Hepatocyte (in vitro differentiated cells): ENCODE measurements around the gene BMP7. TPM values are rescaled to one million over a fixed set of nuclear protein-coding genes. Genes with fewer than 3 reads are reported as not detected.
"Not testable (repeated sequence)": the region's sequence is repeated elsewhere in the genome, so short reads cannot be mapped to it uniquely, and the experiment has no call there.

Experiments used
- DNase-seq: peaks from one replicate; pipeline ENCODE4 v3.0.0-alpha.2; 2016; ENCODE audit warnings: low spot score
- H2AFZ ChIP-seq: fragments of 200-600 bp; sonication (generic); 2 replicates; pipeline ENCODE4 v1.6.0; 2016; ENCODE audit warnings: antibody characterized with exemption, mild to moderate bottlenecking
- H3K27ac ChIP-seq: fragments of 200-600 bp; sonication (generic); 2 replicates; pipeline ENCODE4 v1.5.1; 2016; ENCODE audit warnings: mild to moderate bottlenecking
- H3K27me3 ChIP-seq: fragments of 200-600 bp; sonication (generic); 2 replicates; pipeline ENCODE4 v1.6.1; 2016
- H3K36me3 ChIP-seq: fragments of 200-600 bp; sonication (generic); replicated peaks from 2 replicates; pipeline ENCODE4 v1.5.1; 2016; ENCODE audit warnings: low read depth; ENCODE audit not compliant: insufficient read depth
- H3K4me1 ChIP-seq: fragments of 200-600 bp; sonication (generic); 2 replicates; pipeline ENCODE4 v1.5.1; 2016; ENCODE audit warnings: mild to moderate bottlenecking, moderate library complexity; ENCODE audit not compliant: insufficient read depth
- H3K4me2 ChIP-seq: fragments of 200-600 bp; sonication (generic); 2 replicates; pipeline ENCODE4 v1.6.0; 2016
- H3K4me3 ChIP-seq: fragments of 200-600 bp; sonication (generic); 2 replicates; pipeline ENCODE4 v1.5.1; 2016; ENCODE audit warnings: mild to moderate bottlenecking
- H3K79me2 ChIP-seq: fragments of 200-600 bp; sonication (generic); 2 replicates; pipeline ENCODE4 v1.6.0; 2017; ENCODE audit warnings: mild to moderate bottlenecking
- H3K9me2 ChIP-seq: fragments of 200-600 bp; sonication (generic); replicated peaks from 2 replicates; pipeline ENCODE4 v1.6.0; 2017; ENCODE audit warnings: mild to moderate bottlenecking; ENCODE audit not compliant: insufficient read depth
- H3K9me3 ChIP-seq: fragments of 200-600 bp; sonication (generic); 2 replicates; pipeline ENCODE4 v1.5.1; 2016; ENCODE audit warnings: low read depth, mild to moderate bottlenecking
- H4K20me1 ChIP-seq: fragments of 200-600 bp; sonication (generic); 2 replicates; pipeline ENCODE4 v1.6.0; 2016; ENCODE audit warnings: mild to moderate bottlenecking; ENCODE audit not compliant: insufficient read depth, poor library complexity, severe bottlenecking
- EZH2 ChIP-seq: fragments of 200-600 bp; sonication (generic); IDR thresholded peaks from 2 replicates; pipeline ENCODE4 v1.6.1; 2016; ENCODE audit warnings: antibody characterized with exemption, mild to moderate bottlenecking, borderline replicate concordance
- EZH2phosphoT487 ChIP-seq: fragments of 200-600 bp; sonication (generic); IDR thresholded peaks from one replicate; pipeline ENCODE4 v1.6.1; 2018; ENCODE audit warnings: antibody characterized with exemption, mild to moderate bottlenecking, low read depth, moderate library complexity; ENCODE audit not compliant: unreplicated experiment, severe bottlenecking
- WGBS: methylation state at CpG from one replicate; pipeline ENCODE4 v1.1.6; 2016; ENCODE audit warnings: low lambda C conversion rate; ENCODE audit errors: missing lambda C conversion rate; 5-methylcytosine and 5-hydroxymethylcytosine counted together
- polyA plus RNA-seq: library from polyadenylated mRNA; unstranded; fragments of >200 nt; fragmentation: Nextera tagmentation; extraction: Ambion mirVana; gene quantifications from 2 replicates; pipeline ENCODE4 v1.2.1, GENCODE V29; 2016
- total RNA-seq: library from RNA; depleted of rRNA; stranded (reverse); fragments of >200 nt; gene quantifications from 2 replicates; pipeline ENCODE4 v1.2.3, GENCODE V29; 2014
- TF ChIP-seq, protein P1 (sequence below): fragments of 200-600 bp; sonication (generic); IDR thresholded peaks from 2 replicates; pipeline ENCODE4 v1.5.1; 2016; ENCODE audit warnings: antibody characterized with exemption, mild to moderate bottlenecking; ENCODE audit not compliant: poor library complexity

The BMP7 gene
- total and polyA plus RNA-seq, 2 experiments from 2014 or later = 9.1 to 14.8 TPM

GRCh38 chr20:57242414-57242813 lies 24.0 kb downstream of the BMP7 start:
- H3K79me2 ChIP-seq = peaks cover 29% of the 10 kb centered on the region
- no peak overlapping the region for H3K4me2 ChIP-seq
- DNase-seq = no peak
- no peaks in the 10 kb centered on the region for H3K9me3 ChIP-seq
- H3K4me3 ChIP-seq = no peak overlapping the region
- no peak overlapping the region for H3K27ac ChIP-seq
- no peak overlapping the region for H2AFZ ChIP-seq
- no peak for TF ChIP-seq EZH2
- TF ChIP-seq EZH2phosphoT487 = no peak
- TF ChIP-seq, protein P1, sequence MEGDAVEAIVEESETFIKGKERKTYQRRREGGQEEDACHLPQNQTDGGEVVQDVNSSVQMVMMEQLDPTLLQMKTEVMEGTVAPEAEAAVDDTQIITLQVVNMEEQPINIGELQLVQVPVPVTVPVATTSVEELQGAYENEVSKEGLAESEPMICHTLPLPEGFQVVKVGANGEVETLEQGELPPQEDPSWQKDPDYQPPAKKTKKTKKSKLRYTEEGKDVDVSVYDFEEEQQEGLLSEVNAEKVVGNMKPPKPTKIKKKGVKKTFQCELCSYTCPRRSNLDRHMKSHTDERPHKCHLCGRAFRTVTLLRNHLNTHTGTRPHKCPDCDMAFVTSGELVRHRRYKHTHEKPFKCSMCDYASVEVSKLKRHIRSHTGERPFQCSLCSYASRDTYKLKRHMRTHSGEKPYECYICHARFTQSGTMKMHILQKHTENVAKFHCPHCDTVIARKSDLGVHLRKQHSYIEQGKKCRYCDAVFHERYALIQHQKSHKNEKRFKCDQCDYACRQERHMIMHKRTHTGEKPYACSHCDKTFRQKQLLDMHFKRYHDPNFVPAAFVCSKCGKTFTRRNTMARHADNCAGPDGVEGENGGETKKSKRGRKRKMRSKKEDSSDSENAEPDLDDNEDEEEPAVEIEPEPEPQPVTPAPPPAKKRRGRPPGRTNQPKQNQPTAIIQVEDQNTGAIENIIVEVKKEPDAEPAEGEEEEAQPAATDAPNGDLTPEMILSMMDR = no peak
- no peaks in the 10 kb centered on the region for H3K27me3 ChIP-seq
- H3K36me3 ChIP-seq = no peaks in the 10 kb centered on the region
- H4K20me1 ChIP-seq = no peaks in the 10 kb centered on the region
- WGBS = 85% methylated on average over 4 of the region's 4 CpGs
- H3K9me2 ChIP-seq = no peaks in the 10 kb centered on the region
- H3K4me1 ChIP-seq = peaks cover 7% of the 10 kb centered on the region

DNA sequence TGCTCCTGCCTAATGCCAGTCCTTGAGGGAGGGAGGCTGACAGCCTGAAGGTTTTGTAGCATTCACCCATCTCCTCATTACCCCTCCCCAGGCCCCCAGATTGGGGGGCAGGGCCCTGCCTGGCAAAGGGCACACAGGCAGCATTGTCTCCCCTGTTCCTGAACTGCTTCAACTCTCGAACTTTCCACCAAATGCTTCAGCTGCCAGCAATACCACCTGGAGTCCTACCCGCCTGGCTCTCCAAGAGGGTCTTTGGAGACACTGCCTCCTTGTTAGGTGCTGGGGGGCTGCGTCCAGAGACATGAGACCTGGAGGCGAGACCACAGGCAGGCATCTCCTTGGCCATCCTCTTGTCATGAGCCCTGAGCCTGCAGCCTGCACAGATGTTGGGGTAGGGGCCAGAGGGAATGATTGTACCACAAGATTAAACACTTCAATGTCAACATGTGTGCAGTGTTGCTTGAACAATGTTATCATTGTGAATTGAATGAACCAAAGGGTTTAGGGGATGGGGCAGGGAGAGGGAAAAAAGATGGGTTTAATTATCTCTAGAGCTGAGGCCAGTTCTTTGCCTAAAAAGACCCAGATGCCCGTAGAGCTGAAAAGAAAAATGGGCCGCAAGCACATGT lies 25.0 kb downstream of the BMP7 start:
- WGBS = 61% methylated on average over 6 of the region's 6 CpGs
- Histone ChIP-seq H3K79me2 (peaks cover 24% of the 10 kb centered on the region), H3K4me2 (no peak overlapping the region), H3K27me3 (no peaks in the 10 kb centered on the region), H2AFZ (no peak overlapping the region), H4K20me1 (no peaks in the 10 kb centered on the region), H3K9me2 (no peaks in the 10 kb centered on the region), H3K27ac (peak overlapping the region; percentile 53), H3K4me1 (peaks cover 11% of the 10 kb centered on the region), H3K4me3 (no peak overlapping the region), H3K36me3 (no peaks in the 10 kb centered on the region), H3K9me3 (no peaks in the 10 kb centered on the region)
- no peak for DNase-seq
- TF ChIP-seq, protein P1 = no peak
- TF ChIP-seq EZH2 = no peak
- TF ChIP-seq EZH2phosphoT487 = no peak

- Histone ChIP-seq H3K36me3 (no peaks in the 10 kb centered on the region), H3K79me2 (peaks cover 17% of the 10 kb centered on the region), H3K27ac (peak overlapping the region; percentile 53), H3K4me1 (peaks cover 11% of the 10 kb centered on the region), H3K4me2 (no peak overlapping the region), H3K27me3 (no peaks in the 10 kb centered on the region), H3K4me3 (no peak overlapping the region), H2AFZ (no peak overlapping the region), H3K9me2 (no peaks in the 10 kb centered on the region), H3K9me3 (no peaks in the 10 kb centered on the region), H4K20me1 (no peaks in the 10 kb centered on the region)
- no peak for DNase-seq
- WGBS = 72% methylated on average over 8 of the region's 8 CpGs
- TF ChIP-seq, protein P1 = no peak
- TF ChIP-seq EZH2 = no peak
- TF ChIP-seq EZH2phosphoT487 = no peak
Observed at GRCh38 chr20:57240581-57241362, 25.7 kb downstream of the BMP7 start.

GRCh38 chr20:57239725-57240124 lies 26.7 kb downstream of the BMP7 start:
- not testable (repeated sequence) for H3K27me3 ChIP-seq, H3K4me2 ChIP-seq, H2AFZ ChIP-seq, H3K36me3 ChIP-seq, H3K9me2 ChIP-seq, H3K9me3 ChIP-seq, H3K27ac ChIP-seq, H4K20me1 ChIP-seq, H3K4me3 ChIP-seq, DNase-seq
- 91% methylated on average over 1 of the region's 1 CpG for WGBS
- Histone ChIP-seq H3K79me2 (peaks cover 13% of the 10 kb centered on the region), H3K4me1 (peaks cover 11% of the 10 kb centered on the region)

DNA sequence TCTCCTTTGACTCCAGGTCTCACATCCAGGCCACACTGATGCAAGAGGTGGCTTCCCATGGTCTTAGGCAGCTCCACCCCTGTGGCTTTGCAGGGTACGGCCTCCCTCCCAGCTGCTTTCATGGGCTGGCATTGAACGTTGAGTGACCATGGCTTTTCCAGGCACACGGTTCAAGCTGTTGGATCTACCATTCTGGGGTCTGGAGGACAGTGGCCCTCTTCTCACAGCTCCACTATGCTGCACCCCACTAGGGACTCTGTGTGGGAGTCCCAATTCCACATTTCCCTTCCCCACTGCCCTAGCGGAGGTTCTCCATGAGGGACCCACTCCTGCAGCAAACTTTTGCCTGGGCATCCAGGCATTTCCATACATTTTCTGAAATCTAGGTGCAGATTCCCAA lies 27.1 kb downstream of the BMP7 start:
- not testable (repeated sequence) for H3K4me3 ChIP-seq, H3K27me3 ChIP-seq, H3K27ac ChIP-seq, H2AFZ ChIP-seq, DNase-seq, H4K20me1 ChIP-seq, H3K4me2 ChIP-seq, H3K9me2 ChIP-seq, H3K9me3 ChIP-seq, H3K36me3 ChIP-seq
- Histone ChIP-seq H3K79me2 (peaks cover 12% of the 10 kb centered on the region), H3K4me1 (peaks cover 11% of the 10 kb centered on the region)
- WGBS = 100% methylated on average over 4 of the region's 4 CpGs
